Activated CD4-positive, alpha-beta T cell treated with anti-CD3 and anti-CD28 coated beads, Interleukin-2, amount 50 U/mL, for 24 hours (primary cell): ENCODE measurements around the gene MROH2A.

Source experiments
- DNase-seq, 2 donors: peaks; one replicate each; pipeline ENCODE4 v3.0.0-alpha.2; 2020; ENCODE audit warnings: low read depth in 1 of 2, low spot score in 1 of 2

MROH2A gene

DNA sequence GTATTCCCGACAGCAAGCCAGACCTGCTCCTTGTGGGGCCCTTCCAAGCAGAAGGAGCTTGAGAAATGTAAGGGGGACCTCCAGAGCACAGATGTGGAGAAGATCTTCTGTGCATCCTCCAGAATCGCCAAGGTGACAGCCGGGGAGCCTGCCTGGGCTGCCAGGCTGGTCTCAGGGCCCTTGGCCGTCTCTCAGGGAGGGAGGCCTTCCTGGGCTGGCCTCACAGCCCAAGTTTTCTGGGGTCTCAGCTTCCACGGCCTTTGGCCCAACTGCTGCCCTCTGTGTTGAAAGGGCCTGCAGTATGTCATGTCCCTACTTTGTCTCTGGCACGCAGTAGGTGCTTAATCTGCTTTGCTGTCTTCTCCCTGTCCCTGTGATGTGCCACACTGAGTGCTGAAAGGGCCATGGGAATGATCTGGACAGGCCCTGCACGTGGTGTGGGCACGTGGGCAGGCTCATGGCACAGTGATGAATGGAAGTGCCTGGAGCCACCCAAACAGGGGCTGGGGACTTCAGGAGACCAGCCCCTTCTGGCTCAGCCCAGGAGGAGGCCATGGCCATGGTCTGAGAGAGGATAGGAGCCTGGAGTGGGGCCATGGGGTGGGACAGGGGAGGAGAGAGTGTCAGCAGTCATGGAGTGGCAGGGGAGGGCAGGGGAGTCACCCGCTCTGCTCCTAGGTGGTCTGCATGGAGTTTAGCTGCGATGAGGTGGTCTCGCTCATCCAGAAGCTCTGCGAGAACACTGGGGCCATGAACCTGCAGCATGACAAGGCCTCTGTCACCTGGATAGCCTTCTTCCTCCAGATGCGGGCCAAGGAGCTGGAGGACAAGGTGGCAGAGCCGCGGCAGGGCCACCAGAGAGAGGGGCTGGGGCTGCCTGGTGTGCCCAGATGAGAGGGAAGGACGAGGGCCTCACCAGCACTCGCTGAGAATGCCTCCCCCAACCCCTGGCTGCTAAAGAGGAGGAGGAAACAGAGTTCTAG lies 40.8 kb downstream of the MROH2A start:
- DNase-seq: no peak

DNA sequence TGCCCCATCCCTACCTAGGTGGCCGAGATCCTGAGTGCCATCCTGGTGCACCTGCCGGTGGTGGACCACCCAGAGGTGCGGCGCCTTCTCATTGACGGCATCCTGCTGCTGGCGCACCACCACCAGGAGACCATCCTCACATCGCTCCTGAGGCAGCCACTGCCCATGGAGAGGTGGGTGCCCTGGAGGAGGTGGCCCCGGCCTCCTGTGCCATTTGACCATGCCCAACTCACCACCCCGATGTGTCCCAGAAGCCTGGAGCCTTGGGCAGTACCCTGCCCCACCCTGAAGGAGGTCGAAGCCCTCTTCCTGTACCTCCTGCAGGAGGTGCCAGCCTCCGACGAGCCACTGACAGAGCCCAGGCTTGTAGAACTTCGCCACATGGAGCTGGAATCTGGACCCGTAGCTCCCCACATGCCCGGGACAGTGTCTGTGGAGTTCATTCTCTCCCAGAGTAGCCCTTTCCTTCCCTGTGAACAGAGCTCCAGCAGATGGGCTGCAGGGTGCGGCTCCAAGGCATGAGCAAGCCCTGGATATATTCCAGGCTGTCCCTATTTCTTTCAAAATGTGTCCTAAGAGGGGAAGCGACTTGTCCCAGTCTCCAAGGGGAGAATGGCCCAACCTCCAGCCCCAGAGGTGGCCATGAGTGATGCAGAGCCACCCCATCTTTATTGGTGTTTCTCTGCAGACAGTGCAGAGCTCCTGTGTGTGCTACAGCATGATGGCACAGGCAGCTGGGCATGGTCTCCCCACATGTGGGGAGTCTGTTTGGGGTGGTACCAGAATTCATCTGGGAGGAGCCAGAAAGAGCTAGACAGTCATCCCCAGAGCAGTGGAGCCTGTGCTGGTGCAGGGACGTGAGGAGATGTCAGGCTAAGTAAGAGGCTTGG lies 42.0 kb downstream of the MROH2A start:
- DNase-seq: no peak

DNA sequence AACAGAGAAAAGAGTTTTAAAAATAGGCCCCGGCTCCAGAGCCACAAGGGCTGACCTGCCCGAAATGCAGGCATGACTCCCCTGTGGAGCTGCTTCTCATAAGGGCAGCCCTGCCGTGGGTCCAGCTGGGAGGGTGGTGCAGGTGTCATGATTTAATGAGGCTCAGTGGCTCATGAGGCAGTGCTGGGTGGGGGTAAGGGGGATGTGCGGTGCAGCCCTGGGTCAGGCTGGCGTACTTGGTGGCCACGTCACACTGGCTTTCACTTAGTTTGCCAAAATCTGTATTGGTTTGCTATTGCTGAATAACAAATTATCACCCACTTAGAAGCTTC lies 42.6 kb downstream of the MROH2A start:
- DNase-seq: no peak

DNA sequence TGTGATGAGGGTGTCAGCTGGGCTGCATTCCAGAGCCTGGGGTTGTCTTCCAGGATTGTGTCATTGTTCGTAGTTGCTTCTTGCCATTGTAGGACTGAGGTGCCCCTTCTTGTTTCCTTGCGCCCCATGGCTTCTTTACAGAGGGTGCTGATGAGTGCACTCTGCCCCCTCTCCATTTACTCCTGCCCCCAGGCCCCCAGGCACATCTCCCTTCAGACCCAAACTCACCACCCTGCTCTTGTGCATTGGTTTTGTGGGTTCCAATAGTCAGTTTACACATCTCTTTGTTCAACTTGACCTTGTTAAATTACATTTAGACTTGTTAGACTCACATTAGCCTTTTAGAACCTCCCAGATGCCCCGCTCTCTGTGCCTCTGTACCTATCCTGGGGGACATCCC lies 43.1 kb downstream of the MROH2A start:
- DNase-seq: no peak

GRCh38 chr2:233821709-233822100 lies 43.6 kb downstream of the MROH2A start:
- DNase-seq: no peak

DNA sequence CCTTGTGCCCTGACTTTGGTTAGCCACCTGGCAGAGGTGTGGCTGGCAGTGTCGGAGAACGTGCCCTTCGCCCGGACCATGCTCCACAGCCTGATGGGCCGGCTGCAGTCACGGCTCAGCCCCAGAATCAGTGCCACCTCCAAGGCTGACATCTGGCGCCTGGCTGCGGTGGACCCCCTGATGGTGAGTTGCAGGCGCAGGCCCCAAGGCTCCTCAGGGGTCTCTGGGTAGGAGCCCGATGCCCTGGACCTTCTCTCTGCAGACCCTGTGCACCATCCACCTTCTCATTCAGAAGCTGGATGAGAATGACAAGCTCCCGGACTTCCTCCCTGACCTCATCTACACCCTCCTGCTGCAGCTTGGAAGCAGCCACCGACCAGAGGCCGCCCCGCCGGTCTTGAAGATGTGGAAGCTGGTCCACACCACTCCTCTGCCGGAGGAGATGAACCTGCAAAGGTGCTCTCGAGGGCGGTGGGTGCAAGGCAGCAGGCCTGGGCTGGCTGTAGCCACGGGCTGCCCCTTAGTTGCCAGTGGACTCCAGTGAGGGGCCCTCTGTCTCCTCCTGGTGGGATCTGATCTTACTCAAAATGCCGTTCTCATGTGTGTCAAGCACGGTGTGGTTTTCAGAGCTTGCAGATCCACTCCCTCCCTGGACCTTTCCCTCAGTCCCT lies 44.1 kb downstream of the MROH2A start:
- no peak for DNase-seq

GRCh38 chr2:233822781-233823730 lies 44.9 kb downstream of the MROH2A start:
- no peak for DNase-seq

DNA sequence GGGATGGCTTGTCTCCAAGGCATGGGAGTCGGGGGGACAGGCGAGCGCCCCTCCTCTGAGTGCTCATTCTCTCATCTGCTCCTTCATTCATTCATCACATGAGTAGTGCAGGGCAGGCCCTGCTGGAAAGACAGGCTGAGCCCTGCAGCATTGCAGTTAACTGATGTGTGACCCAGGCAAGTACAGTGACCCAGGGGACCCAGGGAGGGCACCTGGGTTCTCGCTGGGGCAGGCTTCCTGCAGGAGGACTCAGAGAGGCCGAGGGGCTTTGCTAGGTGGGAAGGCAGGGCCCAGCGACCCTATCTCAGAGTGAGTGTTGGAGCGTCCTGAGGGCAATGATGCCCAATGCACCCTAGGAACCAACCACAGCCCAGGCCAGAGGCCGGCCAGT lies 45.6 kb downstream of the MROH2A start:
- DNase-seq: no peak

GRCh38 chr2:233824373-233824772 lies 46.2 kb downstream of the MROH2A start:
- DNase-seq: no peak

DNA sequence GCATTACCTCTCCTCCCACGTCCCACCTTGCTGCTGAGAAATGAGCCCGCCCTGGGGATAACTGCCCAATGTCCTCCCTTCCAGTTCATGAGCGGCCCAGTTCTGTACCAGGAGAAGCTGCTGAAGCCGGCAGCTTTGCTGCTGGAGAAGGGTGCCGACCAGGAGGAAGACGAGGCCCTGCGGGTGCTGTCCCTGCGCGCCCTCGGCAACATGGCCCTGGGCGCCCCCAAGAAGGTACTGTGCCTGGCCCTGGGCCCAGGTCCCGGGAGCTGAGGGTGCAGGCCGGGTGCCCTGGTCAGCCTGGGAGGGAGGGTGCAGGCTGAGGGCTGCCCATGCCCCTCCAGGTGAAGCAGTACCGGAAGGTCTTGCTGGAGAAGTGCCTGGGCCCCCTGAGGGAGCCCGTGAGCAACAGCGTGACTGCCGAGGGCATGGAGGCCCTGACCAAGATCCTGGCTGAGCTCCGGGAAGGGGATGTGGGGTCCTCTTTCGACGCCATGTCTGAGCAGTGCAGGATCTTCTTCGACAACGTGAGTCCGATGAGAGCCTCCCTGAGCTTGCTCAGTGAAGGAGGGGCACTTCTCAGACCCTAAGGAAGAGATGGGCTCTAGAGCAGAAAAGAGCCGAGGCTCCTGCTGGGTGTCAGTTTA lies 50.5 kb downstream of the MROH2A start:
- DNase-seq: no peak

DNA sequence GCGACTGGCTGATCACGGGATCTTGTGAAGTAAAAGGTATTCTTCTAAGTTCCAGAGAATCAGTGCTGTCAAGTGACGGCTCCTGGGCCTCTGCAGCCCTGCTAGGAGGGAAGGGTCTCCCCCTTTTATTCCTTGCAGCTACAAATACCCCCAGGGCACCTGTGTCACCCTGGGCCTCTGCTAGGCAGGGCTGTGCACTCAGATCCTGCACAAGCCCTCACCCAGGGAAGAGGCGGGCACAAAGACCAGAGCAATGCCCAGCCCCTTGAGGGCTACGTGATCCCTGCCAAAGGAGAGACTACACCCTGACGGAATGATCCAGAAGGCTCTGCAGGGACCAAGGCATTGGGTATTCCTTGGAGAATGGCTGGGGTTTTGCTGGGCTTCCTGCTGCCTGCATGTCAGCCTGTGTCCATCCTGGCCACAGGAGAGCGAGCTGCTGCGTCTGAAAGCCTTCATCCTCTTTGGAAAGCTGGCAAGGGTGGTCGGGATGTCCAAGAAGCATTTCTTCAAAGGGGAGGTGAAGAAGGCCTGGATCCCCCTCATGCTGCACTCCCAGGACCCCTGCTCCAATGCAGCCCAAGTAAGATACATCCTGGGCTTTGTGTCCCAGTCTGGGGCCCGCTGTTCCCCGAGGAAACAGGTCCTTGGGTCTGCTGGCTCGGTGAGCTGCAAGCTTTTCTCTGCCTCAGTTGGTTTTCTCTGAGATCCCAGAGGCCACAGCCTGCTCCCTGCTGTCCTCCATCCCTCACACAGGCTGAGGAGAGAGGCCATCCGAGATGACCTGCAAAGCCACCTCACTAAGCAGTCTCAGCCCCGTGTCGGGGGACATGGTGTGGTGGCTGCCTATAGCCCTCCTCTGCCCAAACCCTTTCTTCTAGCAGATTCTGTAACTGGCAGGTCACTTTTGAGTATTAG lies 51.3 kb downstream of the MROH2A start:
- DNase-seq: no peak

DNA sequence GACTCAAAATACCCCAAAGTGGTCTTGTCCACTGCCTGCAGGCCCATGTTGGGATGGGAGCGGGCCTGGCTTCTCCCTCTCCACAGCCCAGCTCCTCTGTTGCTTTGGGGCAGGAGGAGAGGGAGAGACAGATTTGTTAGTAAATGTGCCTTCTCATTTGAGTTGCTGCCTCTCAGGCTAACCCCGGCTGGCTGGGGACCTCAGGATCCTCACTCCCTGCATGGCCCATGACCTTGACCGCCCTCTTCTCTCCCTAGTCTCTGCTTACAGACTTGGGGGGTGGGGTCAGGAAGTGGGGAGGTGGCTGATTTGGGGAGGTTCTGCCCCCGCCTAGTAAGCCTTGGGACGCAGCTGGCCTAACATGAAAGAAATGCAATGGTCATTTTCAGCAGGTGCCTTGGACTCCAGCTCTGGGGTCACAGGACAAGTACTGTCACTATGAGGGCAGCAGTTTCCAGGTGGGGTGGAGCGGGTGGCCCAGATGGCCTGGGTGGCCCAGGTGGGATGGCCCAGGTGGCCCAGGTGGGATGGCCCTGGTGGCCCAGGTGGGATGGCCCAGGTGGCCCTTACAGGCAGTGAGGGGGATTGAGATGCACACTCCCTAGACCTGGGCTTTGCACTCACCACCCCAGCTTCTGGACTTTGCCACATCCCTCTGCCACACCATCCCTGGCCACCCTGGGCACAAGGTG lies 52.1 kb downstream of the MROH2A start:
- DNase-seq: no peak

- no peak for DNase-seq
Measured at GRCh38 chr2:233831011-233831721, 53.0 kb downstream of the MROH2A start.

- no peak for DNase-seq
Measured at GRCh38 chr2:233831861-233832260, 53.7 kb downstream of the MROH2A start.

DNA sequence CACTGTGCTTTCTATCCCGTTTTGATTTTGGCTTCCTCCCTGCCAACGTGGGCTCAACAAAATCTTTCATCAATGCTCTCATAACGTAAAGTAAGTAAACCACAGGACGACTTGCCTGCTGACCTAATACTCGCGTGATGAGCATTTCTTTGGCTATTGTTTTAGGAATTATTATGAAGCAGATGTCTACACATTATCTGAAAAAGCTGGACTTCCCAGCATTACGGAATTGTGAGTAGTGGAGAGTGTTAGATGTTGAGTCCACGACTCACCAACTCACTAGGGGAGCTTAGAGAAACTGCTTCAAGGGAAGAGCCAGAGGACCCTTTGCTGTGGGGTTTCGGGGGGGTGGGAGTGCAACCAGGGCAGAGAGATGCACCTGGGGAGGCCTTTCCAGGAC lies 54.3 kb downstream of the MROH2A start:
- DNase-seq: no peak

- DNase-seq: no peak
Measured at GRCh38 chr2:233832869-233833311, 54.8 kb downstream of the MROH2A start.

DNA sequence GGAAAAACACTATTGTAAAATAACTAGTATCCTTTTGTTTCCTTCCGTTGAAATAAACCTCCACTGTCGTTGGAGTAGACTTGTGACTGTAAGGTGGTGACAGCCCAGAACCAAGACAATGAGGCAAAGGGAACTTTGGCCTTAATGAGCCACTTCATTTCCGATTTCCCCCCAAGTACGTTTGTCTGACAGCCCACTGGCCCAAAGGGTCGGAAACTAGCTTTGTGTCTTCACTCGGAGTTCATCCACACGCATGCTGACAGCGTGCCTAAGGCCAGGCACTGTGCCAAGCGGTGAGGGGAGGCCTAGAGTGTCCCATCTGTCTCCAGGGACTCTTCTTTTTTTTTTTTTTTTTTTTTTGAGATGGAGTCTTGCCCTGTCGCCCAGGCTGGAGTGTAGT lies 55.2 kb downstream of the MROH2A start:
- DNase-seq: no peak
